Neural progenitor cell (in vitro differentiated cells): ENCODE results near the gene OR51E1. TPM values are rescaled to one million over a fixed set of nuclear protein-coding genes. Genes with fewer than 3 reads are reported as not detected.

ENCODE experiments used
- DNase-seq: peaks from one replicate; pipeline ENCODE4 v3.0.0-alpha.2; 2016; ENCODE audit warnings: low spot score
- H2AFZ ChIP-seq: fragments of 200-600 bp; sonication (generic); replicated peaks from 2 replicates; pipeline ENCODE4 v1.6.1; 2016; ENCODE audit warnings: antibody characterized with exemption
- H3F3A ChIP-seq: fragments of 200-600 bp; sonication (generic); 2 replicates; pipeline ENCODE4 v1.6.1; 2016; ENCODE audit warnings: antibody characterized with exemption, low read depth
- H3K27ac ChIP-seq: fragments of 200-600 bp; sonication (generic); 2 replicates; pipeline ENCODE4 v1.5.1; 2016; ENCODE audit warnings: mild to moderate bottlenecking
- H3K27me3 ChIP-seq: fragments of 200-600 bp; sonication (generic); 2 replicates; pipeline ENCODE4 v1.6.1; 2016; ENCODE audit warnings: mild to moderate bottlenecking, moderate library complexity
- H3K36me3 ChIP-seq: fragments of 200-600 bp; sonication (generic); 2 replicates; pipeline ENCODE4 v1.5.1; 2016
- H3K4me1 ChIP-seq: fragments of 200-600 bp; sonication (generic); 2 replicates; pipeline ENCODE4 v1.6.1; 2016; ENCODE audit warnings: mixed run types
- H3K4me2 ChIP-seq: fragments of 200-600 bp; sonication (generic); 2 replicates; pipeline ENCODE4 v1.6.1; 2016
- H3K4me3 ChIP-seq: fragments of 200-600 bp; sonication (generic); 2 replicates; pipeline ENCODE4 v1.5.1; 2016
- H3K79me2 ChIP-seq: fragments of 200-600 bp; sonication (generic); 2 replicates; pipeline ENCODE4 v1.6.1; 2016; ENCODE audit warnings: low read depth
- H3K9ac ChIP-seq: fragments of 200-600 bp; sonication (generic); 2 replicates; pipeline ENCODE4 v1.6.1; 2016
- H3K9me3 ChIP-seq: fragments of 200-600 bp; sonication (generic); 2 replicates; pipeline ENCODE4 v1.5.1; 2016; ENCODE audit warnings: low read depth
- H4K20me1 ChIP-seq: fragments of 200-600 bp; sonication (generic); 2 replicates; pipeline ENCODE4 v1.6.1; 2016; ENCODE audit warnings: low read depth
- H3K27ac Mint-ChIP-seq: 3 replicates; pipeline ENCODE4 v1.8.0; 2021; ENCODE audit warnings: mixed read lengths
- H3K27me3 Mint-ChIP-seq: 2 replicates; pipeline ENCODE4 v1.8.0; 2022; ENCODE audit warnings: low read depth, mild to moderate bottlenecking, inconsistent platforms, moderate library complexity, mixed read lengths; ENCODE audit not compliant: insufficient read depth
- H3K36me3 Mint-ChIP-seq: 3 replicates; pipeline ENCODE4 v1.8.0; 2021; ENCODE audit warnings: mixed read lengths
- H3K4me1 Mint-ChIP-seq: 3 replicates; pipeline ENCODE4 v1.8.0; 2021; ENCODE audit warnings: mixed read lengths
- H3K4me3 Mint-ChIP-seq: 3 replicates; pipeline ENCODE4 v1.8.0; 2021; ENCODE audit warnings: mild to moderate bottlenecking, moderate library complexity, mixed read lengths
- H3K9me3 Mint-ChIP-seq: 3 replicates; pipeline ENCODE4 v1.8.0; 2020; ENCODE audit warnings: mixed read lengths
- CTCF ChIP-seq: fragments of 200-600 bp; sonication (generic); IDR thresholded peaks from 2 replicates; pipeline ENCODE4 v1.5.1; 2017; ENCODE audit warnings: antibody characterized with exemption, mild to moderate bottlenecking
- EZH2 ChIP-seq: fragments of 200-600 bp; sonication (generic); IDR thresholded peaks from 2 replicates; pipeline ENCODE4 v1.6.1; 2017; ENCODE audit warnings: antibody characterized with exemption, mild to moderate bottlenecking, moderate library complexity
- EZH2phosphoT487 ChIP-seq: fragments of 200-600 bp; sonication (generic); IDR thresholded peaks from 2 replicates; pipeline ENCODE4 v1.6.1; 2017; ENCODE audit warnings: antibody characterized with exemption
- total RNA-seq: library from RNA; depleted of rRNA; stranded (reverse); fragments of >200 nt; gene quantifications from 2 replicates; pipeline ENCODE4 v1.2.3, GENCODE V29; 2015; ENCODE audit warnings: low replicate concordance

The OR51E1 gene
- total RNA-seq, 1 donor from 2014 or later, result not detected

- Histone ChIP-seq H3K27ac (no peak overlapping the region), H3F3A (peaks cover 15% of the 10 kb centered on the region), H3K4me1 (peaks cover 20% of the 10 kb centered on the region), H3K4me3 (no peak overlapping the region), H4K20me1 (no peaks in the 10 kb centered on the region), H3K9me3 (no peaks in the 10 kb centered on the region), H3K4me2 (no peak overlapping the region), H2AFZ (no peak overlapping the region), H3K9ac (no peak overlapping the region), H3K79me2 (no peaks in the 10 kb centered on the region), H3K36me3 (no peaks in the 10 kb centered on the region), H3K27me3 (no peaks in the 10 kb centered on the region)
- H3K4me1 Mint-ChIP-seq, result peaks cover 9% of the 10 kb centered on the region
- TF ChIP-seq CTCF, result no peak
- no peak overlapping the region for H3K27ac Mint-ChIP-seq
- H3K27me3 Mint-ChIP-seq, result no peaks in the 10 kb centered on the region
- H3K36me3 Mint-ChIP-seq, result no peaks in the 10 kb centered on the region
- no peak for DNase-seq
- no peak overlapping the region for H3K4me3 Mint-ChIP-seq
- H3K9me3 Mint-ChIP-seq, result no peaks in the 10 kb centered on the region
Measured at GRCh38 chr11:4700436-4700820, 56.6 kb downstream of the OR51E1 start.

GRCh38 chr11:4704054-4704789 lies 60.4 kb downstream of the OR51E1 start, which contains the start of gene MMP26:
Gene MMP26 (plus strand): TSS chr11:4704784.
- peak within 1 kb of the TSS; percentile 65 for H3K4me2 ChIP-seq
- H3K4me3 ChIP-seq, result peak within 1 kb of the TSS; percentile 16
- no peaks in the 10 kb centered on the region for H3K27me3 ChIP-seq
- no peaks in the 10 kb centered on the region for H3K79me2 ChIP-seq
- H3K27ac ChIP-seq, result no peak within 1 kb of the TSS
- TF ChIP-seq CTCF (no peak), EZH2phosphoT487 (no peak), EZH2 (no peak)
- H3K4me3 Mint-ChIP-seq, result peak within 1 kb of the TSS; percentile 25
- H3K9me3 Mint-ChIP-seq, result no peaks in the 10 kb centered on the region
- H3K36me3 Mint-ChIP-seq, result no peaks in the 10 kb centered on the region
- no peaks in the 10 kb centered on the region for H4K20me1 ChIP-seq
- H3K4me1 ChIP-seq, result peaks cover 15% of the 10 kb centered on the region
- no peak within 1 kb of the TSS for H3K9ac ChIP-seq
- H3K36me3 ChIP-seq, result no peaks in the 10 kb centered on the region
- H3F3A ChIP-seq, result peaks cover 15% of the 10 kb centered on the region
- H2AFZ ChIP-seq, result peak within 1 kb of the TSS; percentile 100
- H3K27ac Mint-ChIP-seq, result no peak within 1 kb of the TSS
- peaks cover 9% of the 10 kb centered on the region for H3K4me1 Mint-ChIP-seq
- H3K9me3 ChIP-seq, result no peaks in the 10 kb centered on the region
- DNase-seq, result peak; percentile 23
- no peaks in the 10 kb centered on the region for H3K27me3 Mint-ChIP-seq

- H3K9me3 ChIP-seq, result no peaks in the 10 kb centered on the region
- H2AFZ ChIP-seq, result peak overlapping the region; percentile 100
- peaks cover 15% of the 10 kb centered on the region for H3K4me1 ChIP-seq
- Mint-ChIP-seq H3K4me3 (no peak overlapping the region), H3K36me3 (no peaks in the 10 kb centered on the region), H3K27ac (no peak overlapping the region), H3K9me3 (no peaks in the 10 kb centered on the region), H3K27me3 (no peaks in the 10 kb centered on the region), H3K4me1 (peaks cover 9% of the 10 kb centered on the region)
- TF ChIP-seq CTCF, result no peak
- TF ChIP-seq EZH2phosphoT487, result no peak
- no peak for DNase-seq
- H3K36me3 ChIP-seq, result no peaks in the 10 kb centered on the region
- H3K27me3 ChIP-seq, result no peaks in the 10 kb centered on the region
- H3K4me3 ChIP-seq, result peak overlapping the region; percentile 16
- H3K79me2 ChIP-seq, result no peaks in the 10 kb centered on the region
- H4K20me1 ChIP-seq, result no peaks in the 10 kb centered on the region
- H3K9ac ChIP-seq, result no peak overlapping the region
- peak overlapping the region; percentile 65 for H3K4me2 ChIP-seq
- peaks cover 15% of the 10 kb centered on the region for H3F3A ChIP-seq
- no peak overlapping the region for H3K27ac ChIP-seq
Measured at GRCh38 chr11:4704790-4705334, 61.1 kb downstream of the OR51E1 start.

Other genes with a start within 250 kb of the OR51E1 start
- gene OR52K2, start 194.7 kb upstream of the OR51E1 start, total RNA-seq, result not detected in 2 replicates
- gene OR52K1, start 161.3 kb upstream of the OR51E1 start, total RNA-seq, result not detected in 2 replicates
- not detected in 2 replicates for gene OR52M1, start 98.8 kb upstream of the OR51E1 start, total RNA-seq
- gene OR52I2, start 62.2 kb upstream of the OR51E1 start, total RNA-seq, result not detected in 2 replicates
- gene OR52I1, start 49.9 kb upstream of the OR51E1 start, total RNA-seq, result not detected in 2 replicates
- gene TRIM68, start 35.8 kb upstream of the OR51E1 start, total RNA-seq, result 10.5 and 19.5 TPM in 2 replicates
- not detected in 2 replicates for gene OR51D1, start 6.5 kb upstream of the OR51E1 start, total RNA-seq
- not detected in 2 replicates for gene OR51E2, start 53.9 kb downstream of the OR51E1 start, total RNA-seq
- gene MMP26, start 60.8 kb downstream of the OR51E1 start, total RNA-seq, result not detected in 2 replicates
- not detected in 2 replicates for gene OR51F1, start 126.0 kb downstream of the OR51E1 start, total RNA-seq
- gene OR52R1, start 160.4 kb downstream of the OR51E1 start, total RNA-seq, result not detected in 2 replicates
- not detected in 2 replicates for gene OR51F2, start 177.3 kb downstream of the OR51E1 start, total RNA-seq
- not detected in 2 replicates for gene OR51S1, start 205.2 kb downstream of the OR51E1 start, total RNA-seq
- gene OR51T1, start 237.9 kb downstream of the OR51E1 start, total RNA-seq, result not detected in 2 replicates